Measurements from ENCODE around the gene TMEM132D. TPM values are rescaled to one million over a fixed set of nuclear protein-coding genes. Genes with fewer than 3 reads are reported as not detected.

TMEM132D gene
- total and polyA plus RNA-seq, 2 of the 8 experiments (the other 6 are each of a cell fraction or from before 2014, with no cell fraction given) = 3.5 to 10.1 TPM

DNA sequence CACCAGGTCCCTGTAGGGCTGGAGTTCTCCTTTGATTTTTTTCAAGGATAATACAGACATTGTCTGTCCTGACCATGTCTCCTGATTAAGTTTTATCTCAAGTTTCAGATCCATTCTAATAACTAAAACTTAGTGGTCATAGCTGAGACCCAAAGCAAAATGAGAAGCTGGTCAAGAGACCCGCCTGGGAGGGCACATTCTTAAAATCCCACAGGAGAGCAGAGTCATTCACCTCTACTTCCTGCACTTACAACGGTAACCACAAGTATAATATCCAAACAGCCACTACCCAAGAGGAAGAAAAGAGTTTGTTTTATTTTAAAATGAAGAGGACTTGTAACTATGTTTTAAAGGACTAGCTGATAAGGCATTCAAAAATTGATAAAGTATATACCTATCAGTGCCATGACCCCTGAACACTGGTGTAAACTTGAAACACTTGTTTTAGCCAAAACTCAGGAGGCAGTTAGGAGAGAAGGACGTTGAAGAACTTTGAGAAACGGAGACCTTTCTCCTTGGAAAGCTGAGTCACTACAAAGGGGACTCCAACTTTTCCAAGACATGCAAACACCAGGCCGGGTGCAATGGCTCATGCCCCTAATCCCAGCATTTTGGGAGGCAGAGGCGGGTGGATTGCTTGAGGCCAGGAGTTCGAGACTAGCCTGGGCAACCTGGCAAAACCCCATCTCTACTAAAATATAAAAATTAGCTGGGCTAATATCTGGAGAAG is 572.3 kb downstream of the TMEM132D start (continued):
- TF ChIP-seq EZH2 (IDR thresholded peaks at IDR 0.05; ENCODE audit: low read depth, low read length, severe bottlenecking) = no peak
- TF ChIP-seq EP300 (IDR thresholded peaks at IDR 0.05; ENCODE audit: borderline replicate concordance in 1 of 2, low read depth in 2 of 2, low read length in 2 of 2) = no peak
- no peak for TF ChIP-seq CBX5 (IDR thresholded peaks at IDR 0.05; ENCODE audit: low read depth, low read length)
- TF ChIP-seq RNF2 (IDR thresholded peaks at IDR 0.05; ENCODE audit: borderline replicate concordance, low read depth, low read length, missing control alignments, poor library complexity, severe bottlenecking) = no peak
- no peak for TF ChIP-seq CHD1 (IDR thresholded peaks at IDR 0.05; ENCODE audit: low read depth, low read length)
- TF ChIP-seq CBX8 (IDR thresholded peaks at IDR 0.05; ENCODE audit: borderline replicate concordance, low read depth, low read length) = no peak

Data from H1 (cell line).